Omental fat pad (tissue), 4 donors: ENCODE results near the gene ALDH3B1. TPM values are rescaled to one million over a fixed set of nuclear protein-coding genes. Genes with fewer than 3 reads are reported as not detected.

ENCODE experiments used
- ATAC-seq: fragments of 150-250 bp; one replicate; pipeline ENCODE4 v1.9.1; 2016; ENCODE audit warnings: mild to moderate bottlenecking, moderate library complexity; ENCODE audit not compliant: low FRiP score
- DNase-seq: peaks from one replicate; pipeline ENCODE4 v3.0.0-alpha.2; 2019; ENCODE audit warnings: low spot score
- CTCF ChIP-seq, 3 donors: fragments of 450-650 bp; IDR thresholded peaks; one replicate each; pipeline ENCODE4 v1.5.1; 2016 to 2017; ENCODE audit warnings: antibody characterized with exemption in 3 of 3, mild to moderate bottlenecking in 3 of 3, moderate library complexity in 2 of 3
- total RNA-seq, 4 donors: library from RNA; depleted of rRNA; stranded (reverse); fragments of >200 nt; gene quantifications; one replicate each; pipeline ENCODE4 v1.1.0, GENCODE V29; 2016

Gene ALDH3B1
- total RNA-seq, 4 donors from 2014 or later = 20.5 to 90.8 (median 30.9) TPM

- DNase-seq = no peak
- TF ChIP-seq CTCF (IDR thresholded peaks at IDR 0.05) = no peak
- ATAC-seq = no peak
These were observed 26.1 kb downstream of the ALDH3B1 start for GRCh38 chr11:68036141-68036716.

GRCh38 chr11:68036717-68037239 lies 26.7 kb downstream of the ALDH3B1 start:
- DNase-seq (no peak), ATAC-seq (no peak)
- no peak for TF ChIP-seq CTCF (IDR thresholded peaks at IDR 0.05)

- no peak for DNase-seq
- no peak for ATAC-seq
- no peak for TF ChIP-seq CTCF (IDR thresholded peaks at IDR 0.05)
These were observed 27.5 kb downstream of the ALDH3B1 start for GRCh38 chr11:68037411-68038225.

GRCh38 chr11:68038226-68038717 lies 28.1 kb downstream of the ALDH3B1 start:
- no peak for ATAC-seq
- no peak for DNase-seq
- no peak for TF ChIP-seq CTCF (IDR thresholded peaks at IDR 0.05)

- DNase-seq (no peak), ATAC-seq (peak; percentile 80)
- TF ChIP-seq CTCF (IDR thresholded peaks at IDR 0.05) = no peak
These were observed 28.8 kb downstream of the ALDH3B1 start, which contains the start of gene TCIRG1 for GRCh38 chr11:68038718-68039525. Gene TCIRG1 (plus strand): TSS chr11:68039025. CDS start chr11:68041272, 2,247 bp downstream.

GRCh38 chr11:68039526-68040086 lies 29.5 kb downstream of the ALDH3B1 start:
- ATAC-seq = no peak
- TF ChIP-seq CTCF (IDR thresholded peaks at IDR 0.05) = no peak
- no peak for DNase-seq
